H9 (cell line): ENCODE data around the gene LOXHD1. TPM values are rescaled to one million over a fixed set of nuclear protein-coding genes. Genes with fewer than 3 reads are reported as not detected.
A peak's percentile ranks its signal among the peaks of the same experiment; 100 is the strongest.

Experiments used
- DNase-seq: peaks from one replicate; pipeline ENCODE4 v3.0.0-alpha.2; 2017
- H2AFZ ChIP-seq: one replicate; pipeline ENCODE4 v1.6.1; 2013; ENCODE audit warnings: mild to moderate bottlenecking, low read length, control low read depth, moderate library complexity
- H2AK5ac ChIP-seq: 2 replicates; pipeline ENCODE4 v1.6.1; 2013; ENCODE audit warnings: low read length, control low read depth, mixed read lengths; ENCODE audit not compliant: insufficient read length
- H2BK120ac ChIP-seq: one replicate; pipeline ENCODE4 v1.6.1; 2013; ENCODE audit warnings: low read depth, mild to moderate bottlenecking, low read length, control low read depth, inconsistent platforms; ENCODE audit not compliant: poor library complexity, severe bottlenecking
- H2BK12ac ChIP-seq: 2 replicates; pipeline ENCODE4 v1.6.1; 2013; ENCODE audit warnings: low read length, control low read depth, mixed read lengths, low read depth; ENCODE audit not compliant: insufficient read length
- H2BK15ac ChIP-seq: 2 replicates; pipeline ENCODE4 v1.6.1; 2013; ENCODE audit warnings: low read depth, low read length, control low read depth
- H2BK20ac ChIP-seq: one replicate; pipeline ENCODE4 v1.6.1; 2013; ENCODE audit warnings: low read depth, mild to moderate bottlenecking, low read length, control low read depth, inconsistent platforms; ENCODE audit not compliant: poor library complexity, severe bottlenecking
- H2BK5ac ChIP-seq: 2 replicates; pipeline ENCODE4 v1.6.1; 2013; ENCODE audit warnings: low read length, control low read depth, mixed read lengths; ENCODE audit not compliant: insufficient read length
- H3K14ac ChIP-seq: 2 replicates; pipeline ENCODE4 v1.6.1; 2013; ENCODE audit warnings: low read length, control low read depth; ENCODE audit not compliant: insufficient read depth
- H3K18ac ChIP-seq: 2 replicates; pipeline ENCODE4 v1.6.1; 2013; ENCODE audit warnings: low read depth, mild to moderate bottlenecking, mixed read lengths, low read length, control low read depth; ENCODE audit not compliant: insufficient read length
- H3K23ac ChIP-seq: 2 replicates; pipeline ENCODE4 v1.6.1; 2013; ENCODE audit warnings: low read length, control low read depth, mixed read lengths, low read depth; ENCODE audit not compliant: insufficient read length
- H3K23me2 ChIP-seq: 2 replicates; pipeline ENCODE4 v1.6.1; 2013; ENCODE audit warnings: low read depth, mild to moderate bottlenecking, mixed read lengths, low read length, control low read depth; ENCODE audit not compliant: insufficient read length, poor library complexity, severe bottlenecking
- H3K27ac ChIP-seq: 2 replicates; pipeline ENCODE4 v1.5.1; 2013; ENCODE audit warnings: low read length, control low read depth, mixed read lengths, low read depth; ENCODE audit not compliant: insufficient read length
- H3K27me3 ChIP-seq: 2 replicates; pipeline ENCODE4 v1.6.1; 2013; ENCODE audit warnings: low read length, control low read depth, inconsistent platforms; ENCODE audit not compliant: insufficient read depth
- H3K4ac ChIP-seq: 2 replicates; pipeline ENCODE4 v1.6.1; 2013; ENCODE audit warnings: low read depth, mild to moderate bottlenecking, control low read depth, inconsistent platforms, low read length, moderate library complexity
- H3K4me1 ChIP-seq: 2 replicates; pipeline ENCODE4 v1.6.1; 2013; ENCODE audit warnings: low read length, control low read depth, inconsistent platforms; ENCODE audit not compliant: insufficient read depth
- H3K4me2 ChIP-seq: 2 replicates; pipeline ENCODE4 v1.6.1; 2013; ENCODE audit warnings: low read length, control low read depth, mixed read lengths; ENCODE audit not compliant: insufficient read length, insufficient read depth
- H3K56ac ChIP-seq: 2 replicates; pipeline ENCODE4 v1.6.1; 2013; ENCODE audit warnings: low read depth, mild to moderate bottlenecking, mixed read lengths, low read length, control low read depth; ENCODE audit not compliant: insufficient read length
- H3K79me1 ChIP-seq: 2 replicates; pipeline ENCODE4 v1.6.1; 2013; ENCODE audit warnings: low read depth, mild to moderate bottlenecking, moderate library complexity, low read length, control low read depth, inconsistent platforms; ENCODE audit not compliant: insufficient read depth, poor library complexity, severe bottlenecking
- H3K79me2 ChIP-seq: 2 replicates; pipeline ENCODE4 v1.6.1; 2013; ENCODE audit warnings: low read length, control low read depth, inconsistent platforms; ENCODE audit not compliant: insufficient read depth
- H3K9ac ChIP-seq: 2 replicates; pipeline ENCODE4 v1.6.1; 2013; ENCODE audit warnings: low read length, control low read depth, mixed read lengths; ENCODE audit not compliant: insufficient read length; ENCODE audit errors: extremely low read depth
- H3K9me3 ChIP-seq: one replicate; pipeline ENCODE4 v1.6.1; 2013; ENCODE audit warnings: low read depth, low read length, inconsistent platforms; ENCODE audit not compliant: control insufficient read depth
- H3T11ph ChIP-seq: one replicate; pipeline ENCODE4 v1.6.1; 2013; ENCODE audit warnings: mild to moderate bottlenecking, low read length, control low read depth, inconsistent platforms
- H4K20me1 ChIP-seq: one replicate; pipeline ENCODE4 v1.6.1; 2013; ENCODE audit not compliant: control insufficient read depth, insufficient read length, insufficient read depth
- H4K5ac ChIP-seq: 2 replicates; pipeline ENCODE4 v1.6.1; 2013; ENCODE audit warnings: low read depth, mild to moderate bottlenecking, mixed read lengths, low read length, control low read depth; ENCODE audit not compliant: insufficient read length
- H4K8ac ChIP-seq: replicated peaks from 2 replicates; pipeline ENCODE4 v1.6.1; 2013; ENCODE audit warnings: low read length, control low read depth, mixed read lengths, low read depth; ENCODE audit not compliant: insufficient read length
- H4K91ac ChIP-seq: 2 replicates; pipeline ENCODE4 v1.6.1; 2013; ENCODE audit warnings: low read depth, mild to moderate bottlenecking, moderate library complexity, mixed read lengths, low read length, control low read depth; ENCODE audit not compliant: insufficient read length
- H3K27ac Mint-ChIP-seq, 3 experiments: 2 replicates in 2 of 3; 3 replicates in 1 of 3; pipeline ENCODE4 v1.8.0; 2020 to 2021; ENCODE audit warnings: mixed read lengths in 3 of 3, mild to moderate bottlenecking in 1 of 3, moderate library complexity in 1 of 3
- H3K27me3 Mint-ChIP-seq: 2 replicates; pipeline ENCODE4 v1.8.0; 2021; ENCODE audit warnings: low read depth, mild to moderate bottlenecking, moderate library complexity, mixed read lengths
- H3K36me3 Mint-ChIP-seq, 3 experiments: 2 replicates in 2 of 3; 3 replicates in 1 of 3; pipeline ENCODE4 v1.8.0; 2020 to 2021; ENCODE audit warnings: low read depth in 3 of 3, mixed read lengths in 3 of 3; ENCODE audit not compliant: insufficient read depth in 1 of 3
- H3K4me1 Mint-ChIP-seq, 2 experiments: 2 replicates each; pipeline ENCODE4 v1.8.0; 2020; ENCODE audit warnings: mixed read lengths in 2 of 2
- H3K4me3 Mint-ChIP-seq, 2 experiments: 2 replicates in 1 of 2; 3 replicates in 1 of 2; pipeline ENCODE4 v1.8.0; 2020 to 2021; ENCODE audit warnings: mild to moderate bottlenecking in 2 of 2, mixed read lengths in 2 of 2, moderate library complexity in 1 of 2
- H3K9me3 Mint-ChIP-seq, 2 experiments: 2 replicates in 1 of 2; 3 replicates in 1 of 2; pipeline ENCODE4 v1.8.0; 2020; ENCODE audit warnings: mild to moderate bottlenecking in 2 of 2, mixed read lengths in 2 of 2, moderate library complexity in 1 of 2
- WGBS: extraction: QIAGEN DNeasy Blood & Tissue Kit; methylation state at CpG from one replicate; pipeline ENCODE4 v1.1.7; 2013; ENCODE audit warnings: missing lambda C conversion rate, low lambda C conversion rate, mixed read lengths; ENCODE audit not compliant: insufficient read length; ENCODE audit errors: extremely low coverage; 5-methylcytosine and 5-hydroxymethylcytosine counted together
- total RNA-seq: library from RNA; stranded (reverse); gene quantifications from 2 replicates; pipeline ENCODE4 v1.2.1, GENCODE V29; 2021
- TF ChIP-seq, protein P1 (sequence below): fragments of 200-600 bp; sonication (generic); conservative IDR thresholded peaks from 3 replicates; pipeline ENCODE4 v1.8.0; 2021; ENCODE audit warnings: antibody characterized with exemption, mild to moderate bottlenecking

LOXHD1 gene
- total RNA-seq, 1 experiment from 2014 or later = 0.07 TPM

DNA sequence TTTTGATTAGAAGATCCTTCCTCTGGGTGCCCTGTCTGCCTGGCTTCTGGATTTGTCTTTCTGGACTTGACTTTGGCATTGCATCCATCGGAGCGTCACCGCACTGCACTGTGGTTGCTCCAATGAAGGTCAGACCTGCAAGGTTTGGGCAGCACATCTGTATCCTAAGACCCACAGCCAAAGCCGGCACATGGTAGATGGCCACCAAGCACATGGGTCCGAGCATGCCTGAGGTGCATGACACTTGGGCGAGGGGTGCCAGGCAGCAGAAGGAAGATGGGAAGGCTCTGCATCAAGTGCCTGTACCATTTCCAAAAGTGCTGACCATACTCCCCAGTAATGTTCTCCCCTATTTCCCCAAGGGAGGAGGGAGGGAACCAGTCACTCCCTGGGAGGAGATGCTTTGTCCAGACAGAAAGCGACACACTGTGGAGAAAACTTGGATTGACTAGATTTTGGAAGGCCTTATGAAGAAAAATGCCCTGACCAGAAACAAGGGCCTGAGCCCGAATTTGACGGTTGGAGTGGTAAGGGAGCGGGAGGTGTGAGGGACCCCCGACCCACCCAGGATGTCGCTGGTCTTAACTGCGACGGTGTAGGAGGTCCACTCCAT is 149.9 kb downstream of the LOXHD1 start:
- H3K4me3 Mint-ChIP-seq = no peak overlapping the region
- TF ChIP-seq, protein P1, sequence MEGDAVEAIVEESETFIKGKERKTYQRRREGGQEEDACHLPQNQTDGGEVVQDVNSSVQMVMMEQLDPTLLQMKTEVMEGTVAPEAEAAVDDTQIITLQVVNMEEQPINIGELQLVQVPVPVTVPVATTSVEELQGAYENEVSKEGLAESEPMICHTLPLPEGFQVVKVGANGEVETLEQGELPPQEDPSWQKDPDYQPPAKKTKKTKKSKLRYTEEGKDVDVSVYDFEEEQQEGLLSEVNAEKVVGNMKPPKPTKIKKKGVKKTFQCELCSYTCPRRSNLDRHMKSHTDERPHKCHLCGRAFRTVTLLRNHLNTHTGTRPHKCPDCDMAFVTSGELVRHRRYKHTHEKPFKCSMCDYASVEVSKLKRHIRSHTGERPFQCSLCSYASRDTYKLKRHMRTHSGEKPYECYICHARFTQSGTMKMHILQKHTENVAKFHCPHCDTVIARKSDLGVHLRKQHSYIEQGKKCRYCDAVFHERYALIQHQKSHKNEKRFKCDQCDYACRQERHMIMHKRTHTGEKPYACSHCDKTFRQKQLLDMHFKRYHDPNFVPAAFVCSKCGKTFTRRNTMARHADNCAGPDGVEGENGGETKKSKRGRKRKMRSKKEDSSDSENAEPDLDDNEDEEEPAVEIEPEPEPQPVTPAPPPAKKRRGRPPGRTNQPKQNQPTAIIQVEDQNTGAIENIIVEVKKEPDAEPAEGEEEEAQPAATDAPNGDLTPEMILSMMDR = no peak
- H3K36me3 Mint-ChIP-seq = no peaks in the 10 kb centered on the region
- H3K27me3 Mint-ChIP-seq = peaks cover 4% of the 10 kb centered on the region
- H3K4ac ChIP-seq = no peak overlapping the region
- no peak overlapping the region for H3K4me2 ChIP-seq
- H2BK15ac ChIP-seq = no peak overlapping the region
- no CpG with 5 or more reads among the region's 14 CpGs for WGBS
- H3K9ac ChIP-seq = no peak overlapping the region
- H3K27me3 ChIP-seq = no peaks in the 10 kb centered on the region
- H3K18ac ChIP-seq = no peak overlapping the region
- no peaks in the 10 kb centered on the region for H4K20me1 ChIP-seq
- no peaks in the 10 kb centered on the region for H3K23me2 ChIP-seq
- H3T11ph ChIP-seq = no peak overlapping the region
- H2AK5ac ChIP-seq = no peak overlapping the region
- no peak overlapping the region for H2AFZ ChIP-seq
- H3K9me3 Mint-ChIP-seq = no peaks in the 10 kb centered on the region
- H3K4me1 ChIP-seq = no peaks in the 10 kb centered on the region
- H3K4me1 Mint-ChIP-seq = no peaks in the 10 kb centered on the region
- no peak overlapping the region for H3K27ac ChIP-seq
- H3K9me3 ChIP-seq = no peaks in the 10 kb centered on the region
- no peak overlapping the region for H4K5ac ChIP-seq
- no peak overlapping the region for H4K91ac ChIP-seq
- H2BK12ac ChIP-seq = no peak overlapping the region
- no peak overlapping the region for H2BK5ac ChIP-seq
- DNase-seq = peak; percentile 17
- H3K14ac ChIP-seq = no peak overlapping the region
- H3K23ac ChIP-seq = no peak overlapping the region
- H3K27ac Mint-ChIP-seq = no peak overlapping the region
- no peak overlapping the region for H3K56ac ChIP-seq
- H2BK20ac ChIP-seq = no peak overlapping the region
- H2BK120ac ChIP-seq = no peak overlapping the region
- H3K79me2 ChIP-seq = no peaks in the 10 kb centered on the region
- H4K8ac ChIP-seq = no peak overlapping the region
- no peaks in the 10 kb centered on the region for H3K79me1 ChIP-seq
